SK-N-SH treated with all-trans-retinoic acid at 6 μM for 48 hours (cell line): ENCODE measurements around the gene ZNF225.
"Not testable (repeated sequence)": the region's sequence is repeated elsewhere in the genome, so short reads cannot be mapped to it uniquely, and the experiment has no call there.

ENCODE experiments used
- ATAC-seq: fragments of 200-7000 bp; cut with Tn5 transposase; 3 replicates; pipeline ENCODE4 v1.9.1; 2020; ENCODE audit warnings: mild to moderate bottlenecking, moderate library complexity
- CREB5 ChIP-seq: fragments of 250-450 bp; sonication (Bioruptor Pico); IDR thresholded peaks from 2 replicates; pipeline ENCODE4 v1.5.1; 2020; ENCODE audit warnings: low read depth, mild to moderate bottlenecking, moderate library complexity
- CSDC2 ChIP-seq: fragments of 250-450 bp; sonication (Bioruptor Pico); IDR thresholded peaks from 2 replicates; pipeline ENCODE4 v1.5.0; 2020; ENCODE audit warnings: mild to moderate bottlenecking, moderate library complexity
- CSRNP3 ChIP-seq: fragments of 250-450 bp; sonication (Bioruptor Pico); IDR thresholded peaks from 2 replicates; pipeline ENCODE4 v1.5.1; 2021; ENCODE audit warnings: mild to moderate bottlenecking, moderate library complexity
- ESRRG ChIP-seq: fragments of 250-450 bp; sonication (Bioruptor Pico); IDR thresholded peaks from 2 replicates; pipeline ENCODE4 v1.6.1; 2021; ENCODE audit warnings: mild to moderate bottlenecking
- GLIS3 ChIP-seq: fragments of 250-450 bp; sonication (Bioruptor Pico); IDR thresholded peaks from 2 replicates; pipeline ENCODE4 v1.5.0; 2020; ENCODE audit warnings: mild to moderate bottlenecking, moderate library complexity
- ISL1 ChIP-seq: fragments of 250-450 bp; sonication (Bioruptor Pico); IDR thresholded peaks from 2 replicates; pipeline ENCODE4 v2.1.2; 2022; ENCODE audit warnings: mild to moderate bottlenecking, moderate library complexity
- OSR1 ChIP-seq: fragments of 250-450 bp; sonication (Bioruptor Pico); IDR thresholded peaks from 2 replicates; pipeline ENCODE4 v1.8.0; 2022; ENCODE audit warnings: moderate library complexity, mild to moderate bottlenecking, inconsistent platforms
- PATZ1 ChIP-seq: fragments of 250-450 bp; sonication (Bioruptor Pico); IDR thresholded peaks from 2 replicates; pipeline ENCODE4 v1.8.0; 2020; ENCODE audit warnings: mild to moderate bottlenecking, moderate library complexity, borderline replicate concordance
- POU6F1 ChIP-seq: fragments of 250-450 bp; sonication (Bioruptor Pico); IDR thresholded peaks from 2 replicates; pipeline ENCODE4 v1.8.0; 2021; ENCODE audit warnings: low read depth, mild to moderate bottlenecking, moderate library complexity, borderline replicate concordance
- PPARA ChIP-seq: fragments of 250-450 bp; sonication (Bioruptor Pico); IDR thresholded peaks from 2 replicates; pipeline ENCODE4 v1.5.0; 2020; ENCODE audit warnings: mild to moderate bottlenecking, borderline replicate concordance
- RARB ChIP-seq: fragments of 250-450 bp; sonication (Bioruptor Pico); IDR thresholded peaks from 2 replicates; pipeline ENCODE4 v1.8.0; 2021; ENCODE audit warnings: mild to moderate bottlenecking, moderate library complexity
- SNAI2 ChIP-seq: fragments of 250-450 bp; sonication (Bioruptor Pico); IDR thresholded peaks from 2 replicates; pipeline ENCODE4 v1.5.0; 2020; ENCODE audit warnings: mild to moderate bottlenecking, moderate library complexity
- TCF4 ChIP-seq: fragments of 250-450 bp; sonication (Bioruptor Pico); IDR thresholded peaks from 2 replicates; pipeline ENCODE4 v1.8.0; 2021; ENCODE audit warnings: mild to moderate bottlenecking, moderate library complexity, borderline replicate concordance
- TOX ChIP-seq: fragments of 250-450 bp; sonication (Bioruptor Pico); IDR thresholded peaks from 2 replicates; pipeline ENCODE4 v1.8.0; 2021; ENCODE audit warnings: mild to moderate bottlenecking, moderate library complexity, borderline replicate concordance
- TSHZ2 ChIP-seq: fragments of 250-450 bp; sonication (Bioruptor Pico); IDR thresholded peaks from 2 replicates; pipeline ENCODE4 v1.5.0; 2020; ENCODE audit warnings: mild to moderate bottlenecking, moderate library complexity
- ZFP30 ChIP-seq: fragments of 450-650 bp; formaldehyde crosslinking; IDR thresholded peaks from 2 replicates; pipeline ENCODE4 v1.5.0; 2022; ENCODE audit warnings: mild to moderate bottlenecking, moderate library complexity
- ZNF565 ChIP-seq: fragments of 450-650 bp; formaldehyde crosslinking; conservative IDR thresholded peaks from 2 replicates; pipeline ENCODE4 v1.5.0; 2020; ENCODE audit warnings: low read depth, mild to moderate bottlenecking, moderate library complexity
- ZNF70 ChIP-seq: fragments of 450-650 bp; formaldehyde crosslinking; IDR thresholded peaks from 2 replicates; pipeline ENCODE4 v1.5.0; 2020; ENCODE audit warnings: mild to moderate bottlenecking, moderate library complexity
- ZNF8 ChIP-seq: fragments of 450-650 bp; formaldehyde crosslinking; IDR thresholded peaks from 2 replicates; pipeline ENCODE4 v1.5.0; 2020; ENCODE audit warnings: mild to moderate bottlenecking, moderate library complexity

ZNF225 gene

GRCh38 chr19:44164673-44165512, 51.7 kb downstream of the ZNF225 start, which contains the start of gene ZNF226:
ZNF226 (plus strand) TSS chr19:44165100; CDS start chr19:44170081, 4,981 bp downstream.
- ATAC-seq: peak; percentile 99
- TF ChIP-seq POU6F1 (CRISPR knock-in tag): no peak
- no peak for TF ChIP-seq ESRRG (CRISPR knock-in tag)
- TF ChIP-seq CREB5 (CRISPR knock-in tag): no peak
- TF ChIP-seq OSR1 (CRISPR knock-in tag): no peak
- TF ChIP-seq TOX: no peak
- TF ChIP-seq TCF4 (CRISPR knock-in tag): no peak
- TF ChIP-seq PPARA (CRISPR knock-in tag): no peak
- TF ChIP-seq CSRNP3 (CRISPR knock-in tag): no peak
- no peak for TF ChIP-seq GLIS3 (CRISPR knock-in tag)
- no peak for TF ChIP-seq ZNF70 (CRISPR knock-in tag)
- TF ChIP-seq CSDC2 (CRISPR knock-in tag): no peak

- ATAC-seq: not testable (repeated sequence)
Observed at GRCh38 chr19:44170660-44171059, 57.5 kb downstream of the ZNF225 start.

GRCh38 chr19:44176590-44176989, 63.4 kb downstream of the ZNF225 start:
- no peak for ATAC-seq

More at GRCh38 chr19:44176590-44176989, 63.4 kb downstream of the ZNF225 start:
- TF ChIP-seq TCF4 (CRISPR knock-in tag) (no peak), POU6F1 (CRISPR knock-in tag) (no peak), CSDC2 (CRISPR knock-in tag) (no peak), ZNF565 (CRISPR knock-in tag) (no peak), ZNF70 (CRISPR knock-in tag) (no peak), ESRRG (CRISPR knock-in tag) (no peak), TSHZ2 (CRISPR knock-in tag) (no peak), ISL1 (CRISPR knock-in tag) (no peak), ZNF8 (CRISPR knock-in tag) (no peak), SNAI2 (CRISPR knock-in tag) (no peak), CREB5 (CRISPR knock-in tag) (no peak), PPARA (CRISPR knock-in tag) (no peak), RARB (no peak), PATZ1 (CRISPR knock-in tag) (no peak), ZFP30 (CRISPR knock-in tag) (no peak), GLIS3 (CRISPR knock-in tag) (no peak)
